SK-N-SH treated with all-trans-retinoic acid at 6 μM for 48 hours (cell line): ENCODE results near the gene ELMO1.

Experiments used
- ATAC-seq: fragments of 200-7000 bp; cut with Tn5 transposase; 3 replicates; pipeline ENCODE4 v1.9.1; 2020; ENCODE audit warnings: mild to moderate bottlenecking, moderate library complexity
- ARNTL ChIP-seq: fragments of 450-650 bp; formaldehyde crosslinking; IDR thresholded peaks from 2 replicates; pipeline ENCODE4 v1.5.0; 2020; ENCODE audit warnings: low read depth, mild to moderate bottlenecking, moderate library complexity, borderline replicate concordance
- BACH2 ChIP-seq: fragments of 250-450 bp; sonication (Bioruptor Pico); IDR thresholded peaks from 2 replicates; pipeline ENCODE4 v1.9.0; 2021; ENCODE audit warnings: mild to moderate bottlenecking, borderline replicate concordance
- ESRRG ChIP-seq: fragments of 250-450 bp; sonication (Bioruptor Pico); IDR thresholded peaks from 2 replicates; pipeline ENCODE4 v1.6.1; 2021; ENCODE audit warnings: mild to moderate bottlenecking
- GLIS3 ChIP-seq: fragments of 250-450 bp; sonication (Bioruptor Pico); IDR thresholded peaks from 2 replicates; pipeline ENCODE4 v1.5.0; 2020; ENCODE audit warnings: mild to moderate bottlenecking, moderate library complexity
- ISL1 ChIP-seq: fragments of 250-450 bp; sonication (Bioruptor Pico); IDR thresholded peaks from 2 replicates; pipeline ENCODE4 v2.1.2; 2022; ENCODE audit warnings: mild to moderate bottlenecking, moderate library complexity
- OSR1 ChIP-seq: fragments of 250-450 bp; sonication (Bioruptor Pico); IDR thresholded peaks from 2 replicates; pipeline ENCODE4 v1.8.0; 2022; ENCODE audit warnings: moderate library complexity, mild to moderate bottlenecking, inconsistent platforms
- PPARA ChIP-seq: fragments of 250-450 bp; sonication (Bioruptor Pico); IDR thresholded peaks from 2 replicates; pipeline ENCODE4 v1.5.0; 2020; ENCODE audit warnings: mild to moderate bottlenecking, borderline replicate concordance
- RARB ChIP-seq: fragments of 250-450 bp; sonication (Bioruptor Pico); IDR thresholded peaks from 2 replicates; pipeline ENCODE4 v1.8.0; 2021; ENCODE audit warnings: mild to moderate bottlenecking, moderate library complexity
- SNAI2 ChIP-seq: fragments of 250-450 bp; sonication (Bioruptor Pico); IDR thresholded peaks from 2 replicates; pipeline ENCODE4 v1.5.0; 2020; ENCODE audit warnings: mild to moderate bottlenecking, moderate library complexity
- TCF4 ChIP-seq: fragments of 250-450 bp; sonication (Bioruptor Pico); IDR thresholded peaks from 2 replicates; pipeline ENCODE4 v1.8.0; 2021; ENCODE audit warnings: mild to moderate bottlenecking, moderate library complexity, borderline replicate concordance
- TOX ChIP-seq: fragments of 250-450 bp; sonication (Bioruptor Pico); IDR thresholded peaks from 2 replicates; pipeline ENCODE4 v1.8.0; 2021; ENCODE audit warnings: mild to moderate bottlenecking, moderate library complexity, borderline replicate concordance
- ZC3H10 ChIP-seq: fragments of 250-450 bp; sonication (Bioruptor Pico); IDR thresholded peaks from 2 replicates; pipeline ENCODE4 v1.5.1; 2021; ENCODE audit warnings: mild to moderate bottlenecking, moderate library complexity
- ZFP3 ChIP-seq: fragments of 250-450 bp; sonication (Bioruptor Pico); IDR thresholded peaks from 2 replicates; pipeline ENCODE4 v1.5.0; 2020; ENCODE audit warnings: mild to moderate bottlenecking, moderate library complexity
- ZFP30 ChIP-seq: fragments of 450-650 bp; formaldehyde crosslinking; IDR thresholded peaks from 2 replicates; pipeline ENCODE4 v1.5.0; 2022; ENCODE audit warnings: mild to moderate bottlenecking, moderate library complexity
- ZNF565 ChIP-seq: fragments of 450-650 bp; formaldehyde crosslinking; conservative IDR thresholded peaks from 2 replicates; pipeline ENCODE4 v1.5.0; 2020; ENCODE audit warnings: low read depth, mild to moderate bottlenecking, moderate library complexity
- ZNF70 ChIP-seq: fragments of 450-650 bp; formaldehyde crosslinking; IDR thresholded peaks from 2 replicates; pipeline ENCODE4 v1.5.0; 2020; ENCODE audit warnings: mild to moderate bottlenecking, moderate library complexity
- ZNF8 ChIP-seq: fragments of 450-650 bp; formaldehyde crosslinking; IDR thresholded peaks from 2 replicates; pipeline ENCODE4 v1.5.0; 2020; ENCODE audit warnings: mild to moderate bottlenecking, moderate library complexity
- TF ChIP-seq, protein P1 (sequence below): fragments of 250-450 bp; sonication (Bioruptor Pico); IDR thresholded peaks from 2 replicates; pipeline ENCODE4 v1.8.0; 2021; ENCODE audit warnings: low read depth, mild to moderate bottlenecking, moderate library complexity, borderline replicate concordance
- TF ChIP-seq, protein P2 (sequence below): fragments of 250-450 bp; sonication (Bioruptor Pico); IDR thresholded peaks from 2 replicates; pipeline ENCODE4 v1.5.1; 2020; ENCODE audit warnings: low read depth, mild to moderate bottlenecking, moderate library complexity
- TF ChIP-seq, protein P3 (sequence below): fragments of 250-450 bp; sonication (Bioruptor Pico); IDR thresholded peaks from 2 replicates; pipeline ENCODE4 v1.5.1; 2021; ENCODE audit warnings: mild to moderate bottlenecking, moderate library complexity

Gene ELMO1

DNA sequence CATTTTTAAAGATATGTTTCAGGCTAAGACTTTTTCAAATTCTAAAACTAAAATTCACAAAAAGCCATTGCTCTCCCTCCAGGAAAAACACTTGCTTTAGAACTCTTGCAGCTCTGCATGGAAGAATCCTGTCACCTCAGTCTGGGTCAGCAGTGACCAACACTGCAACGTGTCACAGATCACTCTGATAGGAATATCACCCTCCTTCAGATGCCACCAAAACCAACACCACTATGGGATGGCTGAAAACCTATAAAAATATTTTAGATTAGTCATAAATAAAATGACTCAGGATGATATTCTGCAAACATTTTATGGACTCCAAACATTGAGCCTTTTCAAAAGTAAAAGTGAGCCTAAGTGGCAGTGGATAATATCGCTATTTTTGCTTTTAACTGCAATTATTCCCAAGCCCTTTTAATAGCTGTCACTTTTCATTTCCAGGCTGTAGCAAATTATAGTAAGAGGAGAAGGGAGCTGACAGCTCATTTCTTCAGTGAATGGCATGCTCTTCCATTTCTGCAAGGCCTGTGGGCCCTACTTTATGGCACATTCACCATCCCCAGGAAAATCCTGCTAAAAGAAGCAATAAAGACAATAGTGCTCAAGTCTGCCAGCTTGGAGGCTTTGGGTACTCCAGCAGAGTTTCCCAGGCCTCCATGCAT, 21.3 kb downstream of the ELMO1 start:
- no peak for TF ChIP-seq ARNTL (CRISPR knock-in tag)
- TF ChIP-seq RARB (CRISPR knock-in tag), result no peak
- no peak for TF ChIP-seq PPARA (CRISPR knock-in tag)
- no peak for TF ChIP-seq SNAI2
- TF ChIP-seq, protein P1, sequence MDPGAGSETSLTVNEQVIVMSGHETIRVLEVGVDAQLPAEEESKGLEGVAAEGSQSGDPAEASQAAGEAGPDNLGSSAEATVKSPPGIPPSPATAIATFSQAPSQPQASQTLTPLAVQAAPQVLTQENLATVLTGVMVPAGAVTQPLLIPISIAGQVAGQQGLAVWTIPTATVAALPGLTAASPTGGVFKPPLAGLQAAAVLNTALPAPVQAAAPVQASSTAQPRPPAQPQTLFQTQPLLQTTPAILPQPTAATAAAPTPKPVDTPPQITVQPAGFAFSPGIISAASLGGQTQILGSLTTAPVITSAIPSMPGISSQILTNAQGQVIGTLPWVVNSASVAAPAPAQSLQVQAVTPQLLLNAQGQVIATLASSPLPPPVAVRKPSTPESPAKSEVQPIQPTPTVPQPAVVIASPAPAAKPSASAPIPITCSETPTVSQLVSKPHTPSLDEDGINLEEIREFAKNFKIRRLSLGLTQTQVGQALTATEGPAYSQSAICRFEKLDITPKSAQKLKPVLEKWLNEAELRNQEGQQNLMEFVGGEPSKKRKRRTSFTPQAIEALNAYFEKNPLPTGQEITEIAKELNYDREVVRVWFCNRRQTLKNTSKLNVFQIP (CRISPR knock-in tag), result no peak
- no peak for TF ChIP-seq ESRRG (CRISPR knock-in tag)
- TF ChIP-seq OSR1, result no peak
- TF ChIP-seq ZNF8 (CRISPR knock-in tag), result no peak
- no peak for TF ChIP-seq ISL1 (CRISPR knock-in tag)
- no peak for ATAC-seq

DNA sequence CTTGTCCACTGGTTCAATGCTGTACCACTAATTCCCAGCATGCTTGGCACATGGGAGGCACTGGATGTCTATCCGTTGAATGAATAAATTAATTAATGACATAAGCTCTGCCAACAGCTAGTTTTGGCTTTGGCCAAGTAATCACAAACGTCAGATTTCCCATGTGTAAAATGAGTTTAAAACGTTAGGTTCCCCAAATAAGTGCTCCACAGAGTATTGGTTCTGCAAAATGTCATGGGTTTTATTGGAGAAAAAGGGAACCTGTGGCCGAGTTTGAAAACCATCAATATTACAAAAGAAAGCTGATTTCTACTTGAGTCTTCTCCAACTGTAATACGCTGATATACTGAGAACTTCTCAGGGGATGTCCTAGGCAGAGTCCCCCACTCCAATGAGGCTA, 23.2 kb downstream of the ELMO1 start:
- ATAC-seq, result no peak
- TF ChIP-seq TCF4 (CRISPR knock-in tag) (no peak), TOX (CRISPR knock-in tag) (no peak), ZFP3 (CRISPR knock-in tag) (no peak), ESRRG (CRISPR knock-in tag) (no peak), ZFP30 (CRISPR knock-in tag) (no peak), SNAI2 (no peak)
- TF ChIP-seq, all 23 proteins: peak for 0

DNA sequence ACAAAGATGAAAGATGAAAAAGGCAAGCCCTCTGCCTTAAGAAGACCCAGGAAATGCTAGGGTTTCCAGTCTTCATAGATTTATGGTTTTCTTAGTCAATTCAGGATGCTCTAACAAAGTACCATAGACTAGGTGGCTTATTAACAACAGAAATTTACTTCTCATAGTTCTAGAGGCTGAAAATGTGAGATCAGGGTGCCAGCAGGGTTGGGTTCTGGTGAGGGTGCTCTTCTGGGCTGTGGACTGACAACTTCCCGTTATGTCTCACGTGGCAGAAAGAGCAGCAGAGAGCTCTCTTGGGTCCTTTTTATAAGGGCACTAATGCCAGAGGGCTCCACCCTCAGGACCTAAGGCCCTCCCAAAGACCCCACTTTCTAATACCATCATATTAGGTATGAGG, 23.7 kb downstream of the ELMO1 start:
- ATAC-seq, result no peak
- no peak for TF ChIP-seq GLIS3
- no peak for TF ChIP-seq ZFP3 (CRISPR knock-in tag)
- TF ChIP-seq ZNF565, result no peak
- TF ChIP-seq, protein P1 (CRISPR knock-in tag), result no peak
- no peak for TF ChIP-seq ESRRG (CRISPR knock-in tag)
- TF ChIP-seq ARNTL (CRISPR knock-in tag), result no peak
- TF ChIP-seq BACH2 (CRISPR knock-in tag), result no peak
- no peak for TF ChIP-seq ZNF70 (CRISPR knock-in tag)
- no peak for TF ChIP-seq ISL1 (CRISPR knock-in tag)
- TF ChIP-seq, protein P2, sequence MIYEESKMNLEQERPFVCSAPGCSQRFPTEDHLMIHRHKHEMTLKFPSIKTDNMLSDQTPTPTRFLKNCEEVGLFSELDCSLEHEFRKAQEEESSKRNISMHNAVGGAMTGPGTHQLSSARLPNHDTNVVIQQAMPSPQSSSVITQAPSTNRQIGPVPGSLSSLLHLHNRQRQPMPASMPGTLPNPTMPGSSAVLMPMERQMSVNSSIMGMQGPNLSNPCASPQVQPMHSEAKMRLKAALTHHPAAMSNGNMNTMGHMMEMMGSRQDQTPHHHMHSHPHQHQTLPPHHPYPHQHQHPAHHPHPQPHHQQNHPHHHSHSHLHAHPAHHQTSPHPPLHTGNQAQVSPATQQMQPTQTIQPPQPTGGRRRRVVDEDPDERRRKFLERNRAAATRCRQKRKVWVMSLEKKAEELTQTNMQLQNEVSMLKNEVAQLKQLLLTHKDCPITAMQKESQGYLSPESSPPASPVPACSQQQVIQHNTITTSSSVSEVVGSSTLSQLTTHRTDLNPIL, result no peak
- no peak for TF ChIP-seq ZNF8 (CRISPR knock-in tag)
- no peak for TF ChIP-seq TCF4 (CRISPR knock-in tag)
- TF ChIP-seq PPARA (CRISPR knock-in tag), result no peak
- TF ChIP-seq, protein P3, sequence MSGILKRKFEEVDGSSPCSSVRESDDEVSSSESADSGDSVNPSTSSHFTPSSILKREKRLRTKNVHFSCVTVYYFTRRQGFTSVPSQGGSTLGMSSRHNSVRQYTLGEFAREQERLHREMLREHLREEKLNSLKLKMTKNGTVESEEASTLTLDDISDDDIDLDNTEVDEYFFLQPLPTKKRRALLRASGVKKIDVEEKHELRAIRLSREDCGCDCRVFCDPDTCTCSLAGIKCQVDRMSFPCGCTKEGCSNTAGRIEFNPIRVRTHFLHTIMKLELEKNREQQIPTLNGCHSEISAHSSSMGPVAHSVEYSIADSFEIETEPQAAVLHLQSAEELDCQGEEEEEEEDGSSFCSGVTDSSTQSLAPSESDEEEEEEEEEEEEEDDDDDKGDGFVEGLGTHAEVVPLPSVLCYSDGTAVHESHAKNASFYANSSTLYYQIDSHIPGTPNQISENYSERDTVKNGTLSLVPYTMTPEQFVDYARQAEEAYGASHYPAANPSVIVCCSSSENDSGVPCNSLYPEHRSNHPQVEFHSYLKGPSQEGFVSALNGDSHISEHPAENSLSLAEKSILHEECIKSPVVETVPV (CRISPR knock-in tag), result no peak
- no peak for TF ChIP-seq TOX (CRISPR knock-in tag)
- TF ChIP-seq ZC3H10 (CRISPR knock-in tag), result no peak

DNA sequence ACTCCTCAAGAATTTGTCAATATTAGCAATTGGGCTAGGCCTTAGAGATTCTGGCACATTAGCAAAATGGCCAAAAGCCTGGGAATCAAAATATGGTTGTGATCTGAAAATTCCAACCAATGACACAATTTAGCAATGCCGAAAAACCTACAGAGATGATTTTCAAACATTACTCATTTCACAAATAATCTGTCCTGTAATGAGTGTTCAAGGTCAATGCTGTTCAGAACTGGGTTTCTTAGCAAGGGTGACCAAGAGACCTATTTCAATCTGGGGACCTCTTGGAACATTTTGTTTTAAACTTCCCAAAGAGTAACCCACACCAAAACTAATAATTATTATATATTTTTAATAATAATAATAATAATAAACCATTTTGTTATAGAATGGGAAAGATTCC, 24.1 kb downstream of the ELMO1 start:
- no peak for ATAC-seq
- TF ChIP-seq TOX (CRISPR knock-in tag), result no peak
- no peak for TF ChIP-seq GLIS3
- TF ChIP-seq ZFP3 (CRISPR knock-in tag), result no peak
- no peak for TF ChIP-seq ZNF70 (CRISPR knock-in tag)
- TF ChIP-seq, all 23 proteins: peak for 0
